Measurements from ENCODE around the gene MPO.

The MPO gene

GRCh38 chr17:58306131-58306951, 25.6 kb upstream of the MPO start:
- no peak for DNase-seq (ENCODE audit: low read depth)

GRCh38 chr17:58305626-58306025, 24.9 kb upstream of the MPO start:
- no peak for DNase-seq (ENCODE audit: low read depth)

- no peak for DNase-seq (ENCODE audit: low read depth)
Observed at GRCh38 chr17:58304750-58305486, 24.2 kb upstream of the MPO start.

- DNase-seq (ENCODE audit: low read depth) = no peak
Observed at GRCh38 chr17:58303971-58304749, 23.4 kb upstream of the MPO start.

- no peak for DNase-seq (ENCODE audit: low read depth)
Observed at GRCh38 chr17:58302919-58303585, 22.3 kb upstream of the MPO start.

GRCh38 chr17:58302171-58302918, 21.6 kb upstream of the MPO start:
- no peak for DNase-seq (ENCODE audit: low read depth)

- DNase-seq (ENCODE audit: low read depth) = no peak
Observed at GRCh38 chr17:58301504-58302150, 20.9 kb upstream of the MPO start.

GRCh38 chr17:58300336-58300735, 19.6 kb upstream of the MPO start:
- no peak for DNase-seq (ENCODE audit: low read depth)

GRCh38 chr17:58294034-58294433, 13.3 kb upstream of the MPO start:
- DNase-seq (ENCODE audit: low read depth) = no peak

- no peak for DNase-seq (ENCODE audit: low read depth)
Observed at GRCh38 chr17:58291246-58291645, 10.5 kb upstream of the MPO start.

GRCh38 chr17:58289869-58290268, 9.1 kb upstream of the MPO start:
- no peak for DNase-seq (ENCODE audit: low read depth)

GRCh38 chr17:58285422-58285810, 4.7 kb upstream of the MPO start:
- no peak for DNase-seq (ENCODE audit: low read depth)

- no peak for DNase-seq (ENCODE audit: low read depth)
Observed at GRCh38 chr17:58284613-58285421, 4.1 kb upstream of the MPO start.

- DNase-seq (ENCODE audit: low read depth) = no peak
Observed at GRCh38 chr17:58283674-58284612, 3.2 kb upstream of the MPO start.

GRCh38 chr17:58282442-58282841, 1.7 kb upstream of the MPO start:
- no peak for DNase-seq (ENCODE audit: low read depth)

- DNase-seq (ENCODE audit: low read depth) = no peak
Observed at GRCh38 chr17:58281511-58282011, 826 bp upstream of the MPO start.

GRCh38 chr17:58279736-58280479, 827 bp downstream of the MPO start:
- DNase-seq (ENCODE audit: low read depth) = no peak
